Left forelimb (tissue), 1 donor: ENCODE results near the gene SLC27A5.
"Not testable (repeated sequence)": the region's sequence is repeated elsewhere in the genome, so short reads cannot be mapped to it uniquely, and the experiment has no call there.

Source experiments
- DNase-seq: peaks from one replicate; pipeline ENCODE4 v3.0.0-alpha.2; 2018; ENCODE audit warnings: low spot score

The SLC27A5 gene

DNA sequence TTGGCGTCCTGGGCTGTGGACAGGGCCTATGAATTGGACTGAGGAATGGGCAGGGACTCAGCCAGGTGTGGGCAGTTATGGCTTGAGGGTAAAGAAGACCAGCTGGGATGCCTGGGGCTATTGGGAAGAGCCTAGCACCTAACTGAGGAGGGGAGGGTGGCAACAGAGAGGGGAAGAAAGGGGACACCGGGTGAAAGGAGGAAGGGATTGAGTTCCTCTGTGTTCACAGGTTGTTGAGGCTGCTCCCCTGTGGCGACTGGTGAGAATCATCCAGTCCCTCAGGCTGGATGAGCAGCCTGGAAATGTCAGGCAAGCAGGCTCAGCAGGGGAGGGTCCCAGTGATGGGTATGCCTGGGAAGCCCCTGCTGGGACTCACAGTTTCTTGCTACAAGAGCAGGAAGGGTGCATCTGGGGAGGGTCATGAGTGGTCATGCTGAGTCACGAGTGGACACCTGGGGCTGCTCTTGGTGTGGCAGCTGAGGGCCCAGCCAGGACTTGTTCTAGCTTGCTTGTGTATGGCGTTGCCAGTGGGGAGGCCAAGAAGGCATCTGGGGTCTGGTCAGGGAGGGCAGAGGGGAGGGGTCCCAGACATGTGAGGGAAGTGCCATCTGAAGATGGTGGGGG lies 43.5 kb downstream of the SLC27A5 start:
- DNase-seq, result no peak

DNA sequence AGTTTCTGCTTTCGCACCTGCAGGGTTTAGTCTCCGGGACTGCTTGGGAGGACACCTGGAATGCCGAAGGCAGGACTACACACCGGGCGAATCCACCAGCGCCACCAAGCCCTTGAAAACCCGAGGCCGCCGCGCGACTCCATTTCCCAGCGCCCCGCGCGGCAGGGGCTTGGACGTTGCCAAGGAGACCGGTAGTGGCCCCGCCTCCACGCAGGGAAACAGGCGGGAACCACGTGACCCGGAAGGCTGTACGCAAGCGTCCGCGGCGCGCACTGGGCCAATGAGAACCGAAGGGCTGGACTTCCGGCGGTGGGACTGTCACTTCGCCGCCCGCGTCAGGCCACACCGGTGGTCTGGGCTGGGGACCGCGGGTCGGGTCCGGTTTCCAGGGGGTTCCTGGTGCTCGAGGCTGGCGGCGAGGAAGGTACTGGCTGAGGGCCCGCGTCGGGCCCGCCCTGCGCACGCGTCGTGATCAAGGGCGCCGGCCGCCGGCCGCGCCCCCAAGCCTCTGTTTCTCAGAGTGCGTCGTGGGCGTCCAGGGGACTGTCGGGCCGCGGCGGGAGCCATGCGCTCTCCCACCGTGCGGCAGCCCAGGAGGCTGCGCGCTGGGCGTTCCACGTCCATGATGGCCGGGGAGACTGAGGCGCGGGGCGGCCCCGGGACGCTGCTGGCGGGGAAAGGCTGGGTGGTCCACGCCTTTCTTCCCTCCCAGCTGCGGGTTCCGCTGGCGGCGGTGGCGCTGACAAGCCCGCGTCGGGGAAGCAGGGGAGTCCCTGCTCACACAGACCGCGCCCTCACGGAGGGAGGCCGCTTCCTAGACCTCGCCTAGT lies 44.8 kb downstream of the SLC27A5 start, which contains the start of gene ZNF324:
TSS of gene ZNF324 (plus strand) at position 321 of the 830 bp plus-strand sequence. CDS start 2,106 bp downstream, outside the sequence.
- peak; percentile 99 for DNase-seq

DNA sequence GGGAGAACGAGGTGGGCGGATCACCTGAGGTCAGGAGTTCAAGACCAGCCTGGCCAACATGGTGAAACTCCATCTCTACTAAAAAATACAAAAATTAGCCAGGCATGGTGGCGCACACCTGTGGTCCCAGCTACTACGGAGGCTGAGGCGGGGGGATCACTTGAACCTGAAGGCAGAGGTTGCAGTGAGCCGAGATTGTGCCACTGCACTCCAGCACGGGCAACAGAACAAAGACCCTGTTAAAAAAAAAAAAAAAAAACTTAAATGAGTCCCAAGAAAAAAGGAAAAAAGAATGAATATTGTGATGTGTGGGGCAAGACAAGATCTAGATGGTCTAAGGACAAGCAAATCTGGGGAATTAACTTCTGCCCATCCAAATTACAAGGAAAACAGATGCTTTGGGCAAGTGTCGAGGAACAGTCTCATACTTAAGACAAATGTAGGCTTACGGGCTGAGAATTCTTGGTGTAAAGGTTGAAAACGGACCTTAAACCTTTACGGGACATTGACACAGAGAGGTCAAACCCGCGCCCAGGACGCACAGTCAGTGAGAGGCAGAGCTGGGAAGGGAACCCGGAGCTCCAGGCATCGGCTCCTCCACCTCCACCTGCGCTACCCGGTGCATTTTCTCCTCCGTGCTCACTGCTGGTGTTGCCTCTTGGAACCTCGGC lies 45.6 kb downstream of the SLC27A5 start:
- DNase-seq, result no peak

DNA sequence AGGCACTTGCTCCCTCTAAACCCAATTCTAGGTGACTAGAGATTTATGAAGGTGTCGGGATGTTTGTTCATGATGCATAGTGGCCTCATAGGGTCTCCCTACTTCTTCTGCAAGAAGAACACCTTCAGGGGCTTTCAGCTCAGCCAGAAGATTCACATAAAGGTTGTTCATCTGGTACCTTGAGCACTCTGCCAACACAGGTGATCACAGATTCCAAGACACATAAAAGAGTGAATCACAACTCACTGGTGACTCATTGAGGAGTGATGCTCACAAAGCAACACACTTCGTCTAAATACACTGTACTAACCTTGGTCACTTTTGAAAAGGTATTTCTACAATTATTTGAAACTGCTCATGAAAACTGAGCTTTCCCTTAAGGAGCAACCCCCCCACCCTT lies 51.8 kb downstream of the SLC27A5 start:
- DNase-seq, result no peak

DNA sequence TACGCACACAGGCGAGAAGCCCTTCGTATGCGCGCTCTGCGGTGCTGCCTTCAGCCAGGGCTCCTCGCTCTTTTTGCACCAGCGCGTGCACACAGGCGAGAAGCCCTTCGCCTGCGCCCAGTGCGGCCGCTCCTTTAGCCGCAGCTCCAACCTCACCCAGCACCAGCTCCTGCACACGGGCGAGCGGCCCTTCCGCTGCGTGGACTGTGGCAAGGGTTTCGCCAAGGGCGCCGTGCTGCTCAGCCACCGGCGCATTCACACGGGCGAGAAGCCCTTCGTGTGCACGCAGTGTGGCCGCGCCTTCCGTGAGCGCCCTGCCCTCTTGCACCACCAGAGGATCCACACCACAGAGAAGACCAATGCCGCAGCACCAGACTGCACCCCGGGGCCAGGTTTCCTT lies 55.7 kb downstream of the SLC27A5 start:
- no peak for DNase-seq

DNA sequence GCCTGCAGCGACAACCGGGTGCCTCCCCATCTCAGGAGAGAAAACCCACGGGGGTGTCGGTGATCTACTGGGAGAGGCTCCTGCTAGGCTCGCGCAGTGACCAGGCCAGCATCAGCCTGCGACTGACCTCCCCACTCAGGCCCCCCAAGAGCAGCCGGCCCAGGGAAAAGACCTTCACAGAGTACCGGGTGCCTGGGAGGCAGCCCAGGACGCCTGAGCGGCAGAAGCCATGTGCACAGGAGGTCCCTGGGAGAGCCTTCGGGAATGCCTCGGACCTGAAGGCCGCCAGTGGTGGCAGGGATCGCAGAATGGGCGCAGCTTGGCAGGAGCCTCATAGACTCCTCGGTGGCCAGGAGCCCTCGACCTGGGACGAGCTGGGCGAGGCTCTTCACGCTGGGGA lies 56.5 kb downstream of the SLC27A5 start:
- DNase-seq, result no peak

DNA sequence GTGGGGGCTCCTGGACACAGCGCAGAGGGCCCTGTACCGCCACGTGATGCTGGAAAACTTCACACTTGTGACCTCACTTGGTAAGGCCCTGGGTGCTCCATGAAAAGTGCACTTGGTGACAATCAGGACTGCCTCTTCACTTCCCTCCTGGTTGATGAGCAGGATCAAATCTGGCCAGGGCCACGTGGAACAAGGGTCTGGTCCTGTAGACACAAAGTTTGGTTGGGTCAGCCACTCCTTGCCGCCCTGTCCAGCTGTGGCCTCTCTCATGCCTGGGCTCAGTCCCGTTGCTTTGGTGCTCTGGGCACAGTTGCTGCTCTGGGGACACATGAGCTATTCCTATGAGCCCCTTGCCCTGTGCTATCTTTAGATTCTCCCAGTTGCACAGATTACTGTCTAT lies 58.0 kb downstream of the SLC27A5 start:
- DNase-seq, result no peak

DNA sequence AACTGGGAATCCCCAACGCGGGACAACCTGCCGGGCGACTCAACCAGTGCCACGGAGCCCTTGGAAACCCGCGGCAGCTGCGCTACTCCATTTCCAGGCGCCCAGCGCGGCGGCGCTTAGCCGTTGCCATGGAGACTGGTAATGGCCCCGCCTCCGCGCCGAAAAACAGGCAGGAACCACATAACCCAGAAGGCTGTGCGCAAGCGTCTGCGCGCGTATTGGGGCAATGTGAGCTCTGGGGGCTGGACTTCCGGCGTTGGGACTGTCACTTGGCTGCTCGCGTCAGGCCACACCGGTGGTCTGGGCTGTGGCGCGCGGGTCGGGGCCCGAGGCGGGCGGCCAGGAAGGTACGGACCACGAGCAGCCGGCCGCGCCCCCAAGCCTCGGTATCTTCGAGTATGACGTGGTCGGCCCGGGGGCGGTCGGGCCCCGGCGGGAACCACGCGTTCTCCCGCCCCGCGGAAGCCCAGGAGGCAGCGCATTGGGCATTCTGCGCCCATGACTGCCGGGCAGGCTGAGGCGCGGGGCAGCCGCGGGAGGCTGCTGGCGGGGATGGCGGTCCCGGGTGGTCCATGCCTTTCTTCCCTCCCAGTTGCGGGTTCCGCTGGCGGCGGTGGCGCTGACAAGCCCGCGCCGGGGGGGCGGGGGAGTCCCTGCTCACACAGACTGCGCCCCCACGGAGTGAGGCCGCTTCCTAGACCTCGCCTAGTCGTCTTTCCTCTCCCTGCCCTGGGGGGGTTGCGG lies 60.3 kb downstream of the SLC27A5 start, which contains the start of gene ZNF324B:
TSS of gene ZNF324B (plus strand) at position 265 of the 744 bp plus-strand sequence. CDS start 2,080 bp downstream, outside the sequence.
- DNase-seq, result peak; percentile 96

DNA sequence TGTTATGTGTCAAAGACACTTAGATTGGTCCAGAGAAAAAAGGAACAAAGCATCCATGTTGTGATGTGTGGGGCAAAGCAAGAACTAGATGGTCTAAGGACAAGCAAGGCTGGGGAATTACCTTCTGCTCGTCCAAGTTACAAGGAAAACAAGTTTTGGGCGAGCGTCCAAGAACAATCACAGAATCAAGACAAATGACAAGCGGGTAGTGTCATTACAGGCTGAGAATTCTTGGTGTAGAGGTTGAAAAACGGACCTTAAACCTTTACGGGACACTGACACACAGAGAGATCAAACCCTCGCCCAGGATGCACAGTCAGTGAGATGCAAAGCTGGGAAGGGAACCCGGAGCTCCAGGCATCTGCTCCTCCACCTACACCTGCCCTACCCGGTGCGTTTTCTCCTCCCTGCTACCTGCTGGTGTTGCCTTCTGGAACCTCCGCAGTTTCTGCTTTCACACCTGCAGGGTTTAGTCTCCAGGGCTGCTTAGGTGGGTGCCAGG lies 60.9 kb downstream of the SLC27A5 start:
- no peak for DNase-seq

DNA sequence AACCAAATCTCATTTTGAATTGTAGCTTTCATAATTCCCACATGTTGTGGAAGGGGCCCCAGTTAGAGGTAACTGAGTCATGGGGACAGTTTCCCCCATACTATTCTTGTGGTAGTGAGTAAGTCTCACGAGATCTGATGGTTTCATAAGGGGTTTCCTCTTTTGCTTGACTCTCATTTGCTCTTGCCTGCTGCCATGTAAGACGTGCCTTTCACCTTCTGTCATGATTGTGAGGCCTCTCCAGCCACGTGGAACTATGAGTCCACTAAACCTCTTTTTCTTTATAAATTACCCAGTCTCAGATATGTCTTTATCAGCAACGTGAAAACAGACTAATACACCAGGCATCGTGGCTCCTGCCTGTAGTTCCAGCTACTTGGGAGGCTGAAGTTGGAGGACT lies 61.8 kb downstream of the SLC27A5 start:
- DNase-seq, result not testable (repeated sequence)

DNA sequence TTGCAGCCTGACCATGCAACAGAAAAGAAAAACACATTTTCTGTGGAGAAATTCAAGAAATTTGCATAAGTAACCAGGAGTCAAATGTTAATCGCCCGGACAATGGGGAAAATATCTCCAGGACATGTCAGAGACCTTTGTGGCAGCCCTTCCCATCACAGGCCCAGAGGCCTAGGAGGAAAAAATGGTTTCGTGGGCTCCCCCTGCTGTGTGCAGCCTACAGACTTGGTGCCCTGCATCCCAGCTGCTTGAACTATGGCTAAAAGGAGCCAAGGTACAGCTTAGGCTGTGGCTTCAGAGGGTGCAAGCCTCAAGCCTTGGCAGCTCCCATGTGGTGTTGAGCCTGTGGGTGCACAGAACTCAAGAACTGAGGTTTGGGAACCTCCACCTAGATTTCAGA lies 62.9 kb downstream of the SLC27A5 start:
- not testable (repeated sequence) for DNase-seq
